Stimulated activated naive CD4-positive, alpha-beta T cell treated with Interleukin-2 at 50 U/mL for 16 hours (primary cell): ENCODE results near the gene BASP1.
"Not testable (repeated sequence)": the region's sequence is repeated elsewhere in the genome, so short reads cannot be mapped to it uniquely, and the experiment has no call there.

Experiments
- DNase-seq: peaks from one replicate; lab custom pipeline; 2025; lab: John Stamatoyannopoulos, UW

BASP1 gene

GRCh38 chr5:17191574-17191973 lies 25.9 kb upstream of the BASP1 start:
- not testable (repeated sequence) for DNase-seq

- no peak for DNase-seq
Measured at GRCh38 chr5:17192191-17192590, 25.2 kb upstream of the BASP1 start.

- no peak for DNase-seq
Measured at GRCh38 chr5:17196024-17196423, 21.4 kb upstream of the BASP1 start.

GRCh38 chr5:17196697-17197096 lies 20.7 kb upstream of the BASP1 start:
- DNase-seq: no peak

- DNase-seq: no peak
Measured at GRCh38 chr5:17203329-17204132, 13.9 kb upstream of the BASP1 start.

- DNase-seq: no peak
Measured at GRCh38 chr5:17204133-17204489, 13.3 kb upstream of the BASP1 start.

GRCh38 chr5:17206021-17206420 lies 11.4 kb upstream of the BASP1 start:
- no peak for DNase-seq

- no peak for DNase-seq
Measured at GRCh38 chr5:17212191-17212590, 5.2 kb upstream of the BASP1 start.

- no peak for DNase-seq
Measured at GRCh38 chr5:17212996-17213395, 4.4 kb upstream of the BASP1 start.

- no peak for DNase-seq
Measured at GRCh38 chr5:17213938-17214337, 3.5 kb upstream of the BASP1 start.

GRCh38 chr5:17214893-17215292 lies 2.5 kb upstream of the BASP1 start:
- no peak for DNase-seq

GRCh38 chr5:17215361-17215760 lies 2.1 kb upstream of the BASP1 start:
- no peak for DNase-seq

GRCh38 chr5:17216176-17216973 lies 1.1 kb upstream of the BASP1 start:
- DNase-seq: no peak

- no peak for DNase-seq
Measured at GRCh38 chr5:17216974-17217492, 398 bp upstream of the BASP1 start.

- DNase-seq: no peak
Measured at GRCh38 chr5:17218353-17219005, 1.0 kb downstream of the BASP1 start.

- DNase-seq: no peak
Measured at GRCh38 chr5:17219006-17219422, 1.6 kb downstream of the BASP1 start.

GRCh38 chr5:17219469-17219868 lies 2.0 kb downstream of the BASP1 start:
- DNase-seq: no peak

- DNase-seq: no peak
Measured at GRCh38 chr5:17219992-17220391, 2.6 kb downstream of the BASP1 start.

GRCh38 chr5:17220469-17220868 lies 3.0 kb downstream of the BASP1 start:
- no peak for DNase-seq

- no peak for DNase-seq
Measured at GRCh38 chr5:17221843-17222636, 4.6 kb downstream of the BASP1 start.

- DNase-seq: no peak
Measured at GRCh38 chr5:17222664-17223063, 5.2 kb downstream of the BASP1 start.
